Keratinocyte (primary cell): Measurements from ENCODE around the gene GPR39.

Experiments
- EZH2 ChIP-seq: IDR thresholded peaks from one replicate; pipeline ENCODE4 v1.6.1; 2012; ENCODE audit warnings: inconsistent platforms, mild to moderate bottlenecking, low read length, moderate library complexity
- TF ChIP-seq, protein P1 (sequence below), 3 experiments: IDR thresholded peaks in 1 of 3; conservative IDR thresholded peaks in 1 of 3; optimal IDR thresholded peaks in 1 of 3; 2 replicates in 2 of 3; 3 replicates in 1 of 3; pipeline versions ENCODE3 to v1.5.1; 2011; ENCODE audit warnings: low read length in 3 of 3, mild to moderate bottlenecking in 3 of 3, moderate library complexity in 2 of 3, control low read depth in 1 of 3, inconsistent platforms in 1 of 3; ENCODE audit not compliant: insufficient read depth in 2 of 3; ENCODE audit errors: extremely low read depth in 1 of 3

DNA sequence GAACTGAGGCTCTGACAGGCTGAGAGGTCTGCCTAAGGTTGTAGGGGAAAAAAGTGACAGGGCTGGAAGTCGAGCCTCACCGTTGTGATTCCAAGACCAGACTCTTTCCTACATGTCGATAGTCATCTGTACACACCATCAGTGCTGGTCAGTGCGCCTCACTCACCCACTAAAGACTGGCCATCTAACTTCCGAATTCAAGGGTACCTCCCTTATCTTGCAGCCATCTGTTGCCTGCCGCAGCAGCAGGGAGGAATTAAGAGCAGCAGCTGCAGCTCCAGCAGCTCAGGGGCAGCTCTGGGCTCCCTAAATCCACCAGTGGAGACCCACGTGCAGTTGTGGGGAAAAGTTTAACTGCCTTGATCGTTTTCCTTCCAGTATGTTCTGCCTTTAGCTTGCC, 32.6 kb upstream of the GPR39 start:
- TF ChIP-seq, protein P1, sequence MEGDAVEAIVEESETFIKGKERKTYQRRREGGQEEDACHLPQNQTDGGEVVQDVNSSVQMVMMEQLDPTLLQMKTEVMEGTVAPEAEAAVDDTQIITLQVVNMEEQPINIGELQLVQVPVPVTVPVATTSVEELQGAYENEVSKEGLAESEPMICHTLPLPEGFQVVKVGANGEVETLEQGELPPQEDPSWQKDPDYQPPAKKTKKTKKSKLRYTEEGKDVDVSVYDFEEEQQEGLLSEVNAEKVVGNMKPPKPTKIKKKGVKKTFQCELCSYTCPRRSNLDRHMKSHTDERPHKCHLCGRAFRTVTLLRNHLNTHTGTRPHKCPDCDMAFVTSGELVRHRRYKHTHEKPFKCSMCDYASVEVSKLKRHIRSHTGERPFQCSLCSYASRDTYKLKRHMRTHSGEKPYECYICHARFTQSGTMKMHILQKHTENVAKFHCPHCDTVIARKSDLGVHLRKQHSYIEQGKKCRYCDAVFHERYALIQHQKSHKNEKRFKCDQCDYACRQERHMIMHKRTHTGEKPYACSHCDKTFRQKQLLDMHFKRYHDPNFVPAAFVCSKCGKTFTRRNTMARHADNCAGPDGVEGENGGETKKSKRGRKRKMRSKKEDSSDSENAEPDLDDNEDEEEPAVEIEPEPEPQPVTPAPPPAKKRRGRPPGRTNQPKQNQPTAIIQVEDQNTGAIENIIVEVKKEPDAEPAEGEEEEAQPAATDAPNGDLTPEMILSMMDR (optimal IDR thresholded peaks at IDR 0.05 in 1 of 3, IDR thresholded peaks at IDR 0.05 in 1 of 3, conservative IDR thresholded peaks at IDR 0.05 in 1 of 3; ENCODE audit: extremely low read depth in 1 of 3, insufficient read depth in 2 of 3, low read length in 3 of 3) = no peak
- TF ChIP-seq EZH2 = no peak
